Brain pericyte (primary cell): Measurements from ENCODE around the gene IRAK3.
A peak's percentile ranks its signal among the peaks of the same experiment; 100 is the strongest.
"Not testable (repeated sequence)": the region's sequence is repeated elsewhere in the genome, so short reads cannot be mapped to it uniquely, and the experiment has no call there.

ENCODE experiments used
- DNase-seq: peaks from one replicate; pipeline ENCODE4 v3.0.0-alpha.2; 2012; ENCODE audit warnings: low read depth, low spot score

Gene IRAK3

DNA sequence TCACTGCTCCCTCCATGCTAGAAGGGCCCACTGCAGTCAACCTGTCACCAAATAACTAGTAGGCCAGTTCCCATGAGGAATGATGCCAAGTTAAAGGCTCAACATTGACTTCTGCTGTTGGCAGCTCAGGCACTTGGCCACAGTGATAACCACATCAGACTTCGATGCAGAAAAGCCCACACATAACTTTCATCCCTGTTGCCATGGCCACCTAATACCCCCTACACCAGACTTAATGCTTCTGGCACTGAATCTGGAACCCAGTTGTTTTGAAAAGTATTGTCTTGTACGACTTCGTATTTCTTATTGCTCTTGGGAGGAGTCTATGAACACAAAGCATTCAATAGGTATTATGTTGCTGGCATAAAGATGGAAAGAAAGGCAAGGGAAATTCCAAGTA, 69.0 kb downstream of the IRAK3 start:
- no peak for DNase-seq

DNA sequence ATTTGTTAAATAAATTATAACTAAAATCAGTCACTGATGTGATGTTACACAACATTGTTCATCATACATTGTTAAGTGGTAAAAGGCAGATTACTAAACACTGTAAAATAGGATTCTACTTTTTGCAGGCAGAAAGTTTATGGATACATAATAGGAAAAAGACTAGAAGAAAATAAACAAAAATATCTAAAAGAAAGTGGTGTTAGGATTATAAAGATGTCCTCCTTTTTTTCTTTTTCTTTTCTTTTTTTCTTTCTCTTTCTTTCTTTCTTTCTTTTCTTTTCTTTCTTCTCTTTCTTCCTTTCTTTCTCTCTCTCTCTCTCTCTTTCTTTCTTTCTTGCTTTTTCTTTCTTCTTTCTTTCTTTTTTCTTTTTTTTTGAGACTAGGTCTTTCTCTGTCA, 73.7 kb downstream of the IRAK3 start:
- DNase-seq, result no peak

DNA sequence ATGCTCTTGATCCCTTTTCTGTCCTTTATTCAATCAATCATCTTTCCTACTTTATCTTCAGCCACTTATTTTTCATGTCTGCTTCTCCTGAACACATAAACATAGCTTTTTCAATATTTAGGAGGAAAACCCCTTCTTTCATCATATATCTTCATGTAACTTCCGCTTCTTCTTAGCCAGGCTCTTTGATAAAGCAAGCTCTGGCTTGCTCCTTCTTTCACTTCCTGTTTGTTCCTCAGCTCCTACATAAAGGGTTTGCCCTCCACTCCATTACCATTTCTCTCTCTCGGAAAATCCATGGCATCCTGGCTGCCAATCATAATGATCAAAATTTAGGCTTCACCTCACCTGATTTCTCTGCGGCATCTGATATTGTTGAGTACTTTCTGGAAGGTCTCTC, 79.5 kb downstream of the IRAK3 start:
- no peak for DNase-seq

DNA sequence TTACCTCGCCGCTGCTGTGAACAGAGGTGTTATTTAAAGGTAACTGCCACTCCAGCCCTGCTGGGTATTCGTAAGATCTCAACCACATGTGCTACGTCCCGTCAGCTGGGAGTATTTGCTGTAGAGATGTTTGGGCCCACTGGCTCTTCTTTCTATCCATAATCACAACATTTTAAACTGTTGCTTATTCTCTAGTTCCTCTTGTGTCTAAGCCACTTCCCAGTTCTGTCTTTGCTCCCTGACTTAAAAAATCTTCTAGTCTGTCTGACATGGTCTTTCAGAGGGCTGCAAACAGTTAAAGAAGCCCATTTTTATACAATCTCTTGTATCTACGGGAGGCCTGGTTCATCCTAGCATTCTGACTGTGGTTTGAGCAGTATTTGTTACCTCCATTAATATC, 80.1 kb downstream of the IRAK3 start:
- DNase-seq, result no peak

DNA sequence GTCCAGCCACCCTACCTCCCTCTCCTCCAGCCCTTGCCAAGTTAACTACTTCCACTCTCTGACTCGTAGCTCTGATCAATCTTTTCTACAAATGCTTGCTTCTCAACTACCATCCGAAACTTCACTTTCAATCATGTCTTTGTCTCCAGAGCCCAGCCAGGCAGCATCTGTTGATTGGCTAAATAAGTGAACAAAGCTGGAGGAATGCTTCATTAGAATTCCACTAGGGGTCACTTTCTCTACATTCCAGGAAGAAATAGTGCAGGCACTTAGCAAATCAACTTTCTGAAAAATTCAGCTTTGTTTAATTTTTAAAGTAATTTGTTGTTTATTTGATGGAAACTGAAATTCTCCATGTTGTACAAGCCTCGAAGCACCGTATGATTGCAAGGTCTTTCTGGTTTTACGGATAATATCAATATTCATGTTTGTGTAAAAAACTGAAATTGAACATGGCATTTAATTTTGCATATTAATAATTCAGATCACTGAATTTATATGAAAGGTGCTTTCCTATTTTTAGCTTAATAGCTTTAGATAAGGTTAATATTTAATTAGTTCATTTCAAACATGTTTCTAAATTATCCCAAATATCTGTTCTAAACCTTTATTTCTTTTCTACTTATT, 80.9 kb downstream of the IRAK3 start:
- no peak for DNase-seq

DNA sequence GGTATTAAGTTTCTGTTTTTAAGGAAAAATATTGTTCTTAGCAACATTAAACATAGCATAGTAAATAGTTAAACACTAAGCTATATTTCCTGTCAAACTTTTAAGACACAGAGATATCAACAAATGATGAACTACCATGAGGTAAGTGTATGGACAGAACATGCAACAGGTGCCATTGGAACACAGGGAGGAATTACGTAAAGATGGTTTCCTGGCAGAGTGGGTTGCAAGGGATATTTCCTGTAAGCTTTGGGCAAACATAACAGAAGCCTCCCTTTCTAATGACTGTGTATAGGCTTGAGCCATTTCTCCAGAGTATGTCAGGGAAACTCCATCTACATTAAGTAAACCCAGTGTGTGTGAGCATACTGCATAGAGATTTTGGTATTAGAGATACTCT, 81.6 kb downstream of the IRAK3 start:
- no peak for DNase-seq

DNA sequence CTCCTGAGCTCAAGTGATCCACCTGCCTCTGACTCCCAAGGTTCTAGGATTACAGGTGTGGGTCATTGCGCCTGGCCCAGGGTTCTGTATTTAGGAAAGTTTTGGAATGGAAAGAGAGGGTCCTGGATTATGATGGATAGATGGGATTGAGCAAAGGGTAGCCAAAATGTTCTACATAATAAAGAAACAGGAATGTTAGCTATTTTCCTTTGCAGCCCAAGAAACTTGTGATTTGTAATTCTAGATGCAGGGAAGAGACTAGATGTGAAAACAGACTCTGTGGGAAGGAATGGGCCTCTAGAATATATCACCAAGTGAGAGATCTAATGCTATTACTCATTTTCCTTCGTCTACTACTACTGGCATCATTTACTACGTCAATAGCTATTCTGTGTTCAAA, 83.6 kb downstream of the IRAK3 start:
- DNase-seq, result no peak

DNA sequence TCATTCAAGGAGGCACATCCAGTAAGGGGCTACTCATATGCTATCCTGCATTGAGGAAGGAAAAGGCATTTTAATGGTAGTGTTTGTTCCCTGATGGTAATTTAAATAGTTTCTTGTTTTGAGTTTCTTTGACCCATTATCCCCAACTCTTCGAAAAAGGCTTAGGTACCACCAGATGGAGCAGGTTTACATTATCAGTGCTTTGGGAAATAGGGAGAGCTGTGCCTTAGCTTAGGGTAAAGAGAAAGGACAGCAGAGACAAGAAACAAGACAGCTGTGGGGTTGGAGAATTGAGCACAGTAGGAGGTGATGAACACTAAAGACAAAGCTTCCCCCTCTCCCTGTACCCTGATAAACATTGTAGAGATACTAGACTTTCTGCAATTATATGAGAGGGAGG, 84.1 kb downstream of the IRAK3 start:
- DNase-seq, result no peak

DNA sequence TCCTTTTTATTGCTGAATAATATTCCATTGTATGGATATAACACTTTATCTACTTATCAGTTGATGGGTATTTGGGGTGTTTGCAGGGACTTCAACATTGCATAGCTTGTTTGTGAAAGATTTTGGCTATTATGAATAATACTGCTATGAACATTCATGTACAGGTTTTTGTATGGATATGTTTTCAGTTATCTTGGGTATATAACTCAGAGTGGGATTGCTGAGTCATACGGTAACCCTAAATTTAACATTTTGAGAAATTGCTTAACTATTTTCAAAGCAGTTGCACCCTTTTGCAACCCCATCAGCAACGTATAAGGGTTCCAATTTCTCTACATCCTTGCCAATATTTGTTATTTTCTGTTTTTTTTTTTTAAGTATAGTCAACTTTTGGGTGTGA, 86.0 kb downstream of the IRAK3 start:
- DNase-seq, result no peak

DNA sequence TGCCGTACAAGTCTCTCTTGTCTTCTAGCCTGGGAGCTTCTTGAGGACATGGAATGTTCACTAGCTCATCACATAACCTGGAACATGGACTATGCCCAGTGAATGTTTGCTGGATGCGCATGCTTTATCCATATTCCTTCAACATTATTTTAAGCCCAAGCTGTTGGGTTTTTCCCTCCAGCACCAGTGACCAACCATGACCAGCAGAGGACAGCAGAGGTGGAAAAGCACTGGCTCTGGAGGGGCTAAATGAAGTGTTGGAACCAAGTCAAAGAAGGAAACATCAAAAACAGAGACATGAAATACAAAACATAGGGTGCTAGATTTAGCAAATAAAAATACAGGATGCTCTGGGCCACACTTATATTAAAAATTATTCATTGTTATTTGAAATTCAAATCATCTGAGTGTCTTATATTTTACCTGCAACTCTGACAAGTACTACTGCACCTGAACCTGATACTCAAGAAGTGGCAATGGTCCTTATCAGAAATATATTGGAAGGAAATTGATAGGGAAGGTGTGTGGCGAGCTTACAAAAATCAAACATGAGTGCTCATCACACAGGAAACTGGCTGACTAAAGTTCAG, 90.2 kb downstream of the IRAK3 start:
- DNase-seq, result no peak

DNA sequence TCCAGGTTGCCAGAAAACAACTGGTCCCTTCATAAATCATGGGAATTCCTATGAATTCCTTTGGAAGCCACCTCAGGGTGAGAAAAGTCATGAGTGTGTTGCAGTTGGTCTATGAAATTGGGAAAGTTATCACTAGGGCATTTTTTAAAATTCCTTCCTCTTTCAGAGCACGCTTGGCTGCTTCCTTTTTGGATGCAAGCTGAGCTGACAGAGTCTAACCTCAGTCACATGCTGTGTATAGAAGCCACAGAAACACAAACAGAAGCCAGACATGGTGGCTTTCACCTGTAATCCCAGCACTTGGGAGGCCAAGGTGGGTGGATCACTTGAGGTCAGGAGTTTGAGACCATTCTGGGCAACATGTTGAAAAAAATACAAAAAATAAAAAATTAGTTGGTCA, 91.5 kb downstream of the IRAK3 start:
- no peak for DNase-seq

DNA sequence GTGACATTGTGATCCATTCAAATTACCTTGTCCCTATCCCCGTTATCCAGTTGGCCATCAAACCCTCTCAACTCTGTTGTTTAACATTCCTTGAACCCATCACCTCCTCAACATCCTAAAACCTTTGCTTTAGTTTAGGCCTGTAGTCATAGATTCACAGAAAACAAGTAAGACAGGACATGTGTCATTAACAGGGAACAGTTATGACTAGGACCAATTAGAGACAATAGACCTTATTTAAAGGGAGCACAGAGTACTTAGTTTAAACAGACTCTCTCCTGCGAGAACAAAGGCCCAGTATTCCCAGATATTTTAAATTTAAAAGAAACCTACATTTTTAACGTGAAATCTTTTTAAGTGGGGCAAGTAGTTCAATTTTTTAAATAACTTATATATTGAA, 93.2 kb downstream of the IRAK3 start:
- no peak for DNase-seq

DNA sequence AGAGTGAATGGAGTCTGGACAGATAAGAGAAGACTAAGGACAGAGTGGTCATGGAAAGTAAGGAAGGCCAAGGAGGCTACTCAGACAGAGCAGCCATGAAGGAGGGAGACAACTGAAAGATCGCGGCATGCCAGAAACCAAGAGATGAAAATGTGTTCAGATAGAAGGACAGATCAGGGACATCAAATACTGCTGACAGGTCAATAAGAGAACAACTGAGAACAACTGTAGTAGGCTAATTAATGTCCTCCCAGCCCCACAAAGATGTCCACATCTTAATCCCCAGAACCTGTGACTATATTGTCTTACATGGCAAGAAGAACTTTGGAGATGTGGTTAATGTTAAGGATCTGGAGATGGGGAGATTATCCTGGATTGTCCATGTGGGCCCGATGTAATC, 98.3 kb downstream of the IRAK3 start:
- no peak for DNase-seq

DNA sequence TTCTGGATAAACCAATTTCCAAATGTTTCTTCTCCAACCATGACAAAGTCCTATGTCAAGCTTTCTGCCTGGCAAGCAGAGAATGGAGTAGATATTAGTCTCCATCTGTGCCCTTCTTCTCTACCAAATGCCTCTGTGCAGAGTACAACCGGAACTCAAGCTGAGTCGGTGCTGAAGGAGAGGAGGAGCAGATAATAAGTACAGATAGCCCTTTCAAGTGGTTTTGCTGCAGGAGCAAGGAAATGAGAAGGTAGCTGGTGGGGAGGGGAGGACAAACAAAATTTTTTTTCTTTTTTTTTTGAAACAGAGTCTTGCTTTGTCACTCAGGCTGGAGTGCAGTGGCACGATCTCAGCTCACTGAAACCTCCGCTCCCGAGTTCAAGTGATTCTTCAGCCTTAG, 99.1 kb downstream of the IRAK3 start:
- DNase-seq, result no peak

DNA sequence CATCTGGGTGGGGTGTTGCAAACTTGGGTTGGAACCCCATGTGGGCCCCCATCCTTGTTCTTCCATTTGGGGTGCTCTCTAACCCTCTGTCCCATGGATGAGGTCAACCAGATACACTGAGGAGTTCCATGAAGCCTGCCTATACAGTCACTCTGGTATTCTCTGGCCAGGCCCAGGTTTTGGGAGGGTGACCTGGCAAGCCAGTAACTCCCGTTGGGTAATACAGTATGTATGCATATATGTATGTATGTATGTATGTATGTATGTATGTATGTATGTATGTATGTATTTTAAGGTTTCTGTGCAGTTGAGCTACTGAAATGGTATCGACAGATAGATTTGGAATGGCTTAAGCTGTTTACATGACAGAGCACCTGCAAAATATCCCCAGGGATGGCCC, 100.5 kb downstream of the IRAK3 start:
- no peak for DNase-seq

DNA sequence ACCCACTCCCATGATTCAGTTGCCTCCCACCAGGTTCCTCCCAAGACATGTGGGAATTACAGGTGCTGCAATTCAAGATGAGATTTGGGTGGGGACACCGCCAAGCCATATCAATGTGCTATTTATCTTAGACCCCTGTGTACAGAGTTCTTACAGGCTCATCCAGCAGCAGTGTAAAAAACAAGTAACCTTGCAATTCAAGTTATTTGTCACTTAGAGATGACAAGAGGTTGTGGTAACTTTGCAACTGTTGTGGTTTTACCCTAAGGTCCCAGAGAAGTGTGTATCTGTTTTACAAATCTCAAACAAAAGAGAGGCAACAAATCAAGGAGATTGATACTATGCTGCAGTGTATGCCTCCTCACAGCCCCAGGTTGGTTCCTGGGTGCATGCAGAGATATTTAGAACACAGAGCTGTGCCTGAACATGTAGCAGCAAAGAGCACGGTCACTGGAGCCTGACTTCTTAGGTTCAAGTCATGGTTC, 101.7 kb downstream of the IRAK3 start:
- no peak for DNase-seq

DNA sequence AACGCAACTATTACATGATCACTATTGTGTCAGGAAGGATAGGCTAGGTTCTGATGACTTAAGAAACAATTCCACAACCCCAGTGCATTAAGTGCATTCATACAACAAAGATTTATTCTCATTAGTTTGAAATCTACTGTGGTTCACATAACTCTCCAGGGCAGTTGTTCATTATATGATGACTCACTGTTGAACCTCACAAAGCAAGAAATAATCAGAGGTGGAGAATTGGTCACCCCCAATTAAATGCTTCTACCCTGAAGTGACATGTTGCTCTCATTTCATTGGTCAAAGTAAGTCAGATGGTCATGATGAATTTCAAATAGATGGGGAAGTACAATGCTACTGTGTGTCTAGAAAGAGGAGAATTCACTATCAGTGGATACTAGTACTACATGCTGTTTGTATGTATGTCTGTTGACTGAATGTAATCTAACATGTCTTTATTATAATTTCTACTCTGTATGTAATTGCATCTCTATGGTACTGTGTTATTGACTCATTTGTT, 107.2 kb downstream of the IRAK3 start:
- DNase-seq, result no peak

DNA sequence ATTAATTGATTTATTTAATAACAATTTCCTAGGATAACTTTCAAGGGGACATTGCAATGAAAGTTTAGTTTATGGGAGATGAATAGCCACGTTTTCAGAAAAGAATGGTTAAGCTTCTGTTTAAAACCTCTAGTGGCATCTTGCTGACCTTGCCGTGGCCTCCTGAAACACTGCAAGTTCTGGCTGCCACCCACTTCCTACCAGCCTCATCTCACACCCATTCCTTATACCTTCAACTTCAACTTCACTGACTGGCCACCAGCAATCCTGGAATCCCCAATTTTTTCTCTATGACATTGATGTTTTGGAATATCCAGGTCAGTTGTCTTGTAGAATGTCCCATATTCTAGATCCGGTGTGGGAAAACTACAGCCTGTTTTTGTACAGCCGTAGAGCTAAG, 108.1 kb downstream of the IRAK3 start:
- DNase-seq, result no peak

DNA sequence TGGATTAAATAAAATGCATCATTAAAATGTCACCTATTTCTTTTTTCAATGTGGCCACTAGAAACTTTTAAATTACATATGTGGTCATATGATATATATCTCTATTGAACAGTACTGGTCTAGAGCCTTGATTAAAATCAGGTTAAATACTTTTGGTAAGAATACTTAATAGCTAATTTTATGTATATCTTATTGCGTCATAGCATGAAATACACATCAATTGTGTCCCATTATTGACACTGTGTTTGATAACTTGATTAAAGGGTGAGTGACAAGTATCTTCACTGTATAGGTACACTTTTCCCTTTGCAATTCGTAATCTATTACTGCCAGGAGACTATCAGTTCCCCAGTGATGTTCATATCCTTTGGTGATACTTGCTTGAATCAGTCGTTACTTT, 108.9 kb downstream of the IRAK3 start:
- DNase-seq, result no peak

DNA sequence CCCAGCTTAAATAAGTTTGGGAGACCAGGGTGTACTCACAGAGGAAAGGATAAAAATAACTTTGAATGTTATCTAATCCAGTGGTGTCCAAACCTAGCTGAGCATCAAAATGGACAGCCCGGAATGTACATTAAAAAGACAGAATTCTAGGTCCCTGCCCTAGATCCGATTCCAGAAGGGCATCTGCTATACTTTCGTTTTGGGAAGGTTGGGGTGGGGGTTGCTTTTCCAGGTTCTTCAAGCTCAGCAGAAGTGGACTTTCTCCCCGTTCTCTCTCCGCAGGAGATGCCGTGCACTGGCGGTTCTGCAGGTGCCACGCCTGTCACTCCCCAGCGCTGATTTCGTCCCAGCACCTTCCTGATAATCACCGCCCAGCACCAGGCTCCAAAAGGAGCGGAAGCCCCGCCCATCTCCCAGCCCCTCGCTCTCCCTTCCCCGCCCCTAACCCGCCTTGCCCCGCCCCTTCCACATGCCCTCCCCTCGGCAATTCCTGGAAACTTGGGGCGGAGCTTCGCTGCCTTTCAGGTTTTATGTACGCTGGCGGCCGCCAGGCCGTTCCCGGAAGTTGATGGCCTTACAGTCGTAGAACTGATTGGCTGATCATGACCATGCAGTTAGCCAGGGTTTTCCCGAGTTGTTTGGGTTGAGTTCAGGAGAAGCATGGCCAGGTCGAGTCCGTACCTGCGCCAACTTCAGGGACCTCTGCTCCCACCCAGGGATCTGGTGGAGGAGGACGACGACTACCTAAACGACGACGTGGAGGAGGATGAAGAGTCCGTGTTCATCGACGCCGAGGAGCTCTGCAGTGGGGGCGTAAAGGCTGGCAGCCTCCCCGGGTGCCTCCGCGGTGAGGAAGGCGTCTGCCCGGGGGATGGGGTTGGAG, 113.2 kb downstream of the IRAK3 start, which contains the start of gene HELB:
TSS of gene HELB (plus strand) at position 550 of the 883 bp plus-strand sequence. CDS start at position 661, 111 bp downstream.
- DNase-seq, result peak; percentile 75

DNA sequence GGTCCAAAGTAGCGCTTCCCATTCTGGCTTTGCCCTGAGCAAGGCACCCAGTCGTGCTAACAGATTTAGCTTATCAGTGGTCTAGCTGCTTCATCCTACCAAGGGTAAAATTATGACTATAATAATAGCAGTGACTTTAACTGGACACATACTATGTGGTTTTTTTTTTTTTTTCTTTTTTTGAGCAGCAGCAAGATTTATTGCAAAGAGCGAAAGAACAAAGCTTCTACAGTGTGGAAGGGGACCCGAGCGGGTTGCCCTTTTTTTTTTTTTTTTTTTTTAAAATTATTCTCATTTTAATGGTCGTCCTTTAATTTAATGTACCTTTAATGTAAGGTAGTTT, 113.8 kb downstream of the IRAK3 start:
- DNase-seq, result no peak

DNA sequence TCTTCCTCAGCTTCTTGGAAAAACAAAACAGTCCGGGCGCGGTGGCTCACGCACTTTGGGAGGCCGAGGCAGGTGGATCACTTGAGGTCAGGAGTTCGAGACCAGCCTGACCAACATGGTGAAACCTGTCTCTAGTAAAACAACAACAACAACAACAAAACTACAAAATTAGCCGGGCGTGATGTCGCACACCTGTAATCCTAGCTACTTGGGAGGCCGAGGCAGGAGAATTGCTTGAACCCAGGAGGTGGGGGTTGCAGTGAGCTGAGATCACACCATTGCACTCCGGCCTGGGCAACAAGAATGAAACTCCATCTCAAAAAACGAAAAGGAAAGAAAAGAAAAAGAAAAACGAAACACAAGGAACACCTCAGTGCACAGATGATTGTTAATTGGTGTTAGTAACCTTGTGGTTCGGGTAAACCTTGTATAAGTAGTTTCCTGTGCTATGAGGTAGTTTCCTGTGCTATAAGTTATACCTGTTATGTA, 114.3 kb downstream of the IRAK3 start:
- not testable (repeated sequence) for DNase-seq
